Astrocyte (in vitro differentiated cells and primary cell): ENCODE results near the gene C5orf63. TPM values are rescaled to one million over a fixed set of nuclear protein-coding genes. Genes with fewer than 3 reads are reported as not detected.

Source experiments
- DNase-seq: peaks from one replicate; pipeline ENCODE4 v3.0.0-alpha.2; 2010; ENCODE audit warnings: low read depth
- FAIRE-seq: peaks from 2 replicates; lab custom pipeline; 2011; peaks lifted over from hg19 to GRCh38; lab: Jason Lieb, UNC
- H2AFZ ChIP-seq: 2 replicates; pipeline ENCODE4 v1.6.0; 2012; ENCODE audit warnings: low read depth, low read length, inconsistent platforms
- H3K27ac ChIP-seq: 2 replicates; pipeline ENCODE4 v1.5.1; 2011; ENCODE audit warnings: low read depth, low read length, inconsistent platforms
- H3K27me3 ChIP-seq: 2 replicates; pipeline ENCODE4 v1.6.0; 2011; ENCODE audit warnings: low read length, inconsistent platforms; ENCODE audit not compliant: insufficient read depth
- H3K36me3 ChIP-seq: 2 replicates; pipeline ENCODE4 v1.5.1; 2011; ENCODE audit warnings: low read length, inconsistent platforms; ENCODE audit not compliant: insufficient read depth
- H3K4me1 ChIP-seq: 2 replicates; pipeline ENCODE4 v1.5.1; 2011; ENCODE audit warnings: low read length, inconsistent platforms; ENCODE audit not compliant: insufficient read depth
- H3K4me2 ChIP-seq: 2 replicates; pipeline ENCODE4 v1.6.0; 2012; ENCODE audit warnings: low read length, inconsistent platforms
- H3K4me3 ChIP-seq: 2 replicates; pipeline ENCODE4 v1.5.1; 2011; ENCODE audit warnings: low read depth, mild to moderate bottlenecking, low read length, inconsistent platforms; ENCODE audit not compliant: insufficient read depth
- H3K79me2 ChIP-seq: 2 replicates; pipeline ENCODE4 v1.6.0; 2012; ENCODE audit warnings: mild to moderate bottlenecking, low read length, inconsistent platforms; ENCODE audit not compliant: insufficient read depth
- H3K9ac ChIP-seq: 2 replicates; pipeline ENCODE4 v1.6.0; 2012; ENCODE audit warnings: mild to moderate bottlenecking, low read length, inconsistent platforms
- H3K9me3 ChIP-seq: 2 replicates; pipeline ENCODE4 v1.5.1; 2012; ENCODE audit warnings: low read depth, mild to moderate bottlenecking, low read length, inconsistent platforms; ENCODE audit not compliant: insufficient read depth
- H4K20me1 ChIP-seq: 2 replicates; pipeline ENCODE4 v1.6.0; 2012; ENCODE audit warnings: low read length, inconsistent platforms; ENCODE audit not compliant: insufficient read depth
- H3K27ac Mint-ChIP-seq: one replicate; pipeline ENCODE4 v1.8.0; 2021; ENCODE audit warnings: mild to moderate bottlenecking, mixed read lengths; ENCODE audit not compliant: unreplicated experiment
- H3K27me3 Mint-ChIP-seq: one replicate; pipeline ENCODE4 v1.8.0; 2021; ENCODE audit warnings: low read depth, mixed read lengths; ENCODE audit not compliant: unreplicated experiment
- H3K36me3 Mint-ChIP-seq: one replicate; pipeline ENCODE4 v1.8.0; 2021; ENCODE audit warnings: low read depth, mixed read lengths; ENCODE audit not compliant: unreplicated experiment
- H3K4me1 Mint-ChIP-seq: one replicate; pipeline ENCODE4 v1.8.0; 2021; ENCODE audit warnings: low read depth, mixed read lengths; ENCODE audit not compliant: unreplicated experiment
- H3K4me3 Mint-ChIP-seq: one replicate; pipeline ENCODE4 v1.8.0; 2021; ENCODE audit warnings: mild to moderate bottlenecking, moderate library complexity, mixed read lengths; ENCODE audit not compliant: unreplicated experiment
- H3K9me3 Mint-ChIP-seq: one replicate; pipeline ENCODE4 v1.8.0; 2021; ENCODE audit warnings: mild to moderate bottlenecking, mixed read lengths; ENCODE audit not compliant: unreplicated experiment
- CTCF ChIP-seq: IDR thresholded peaks from 2 replicates; pipeline ENCODE4 v1.5.1; 2011; ENCODE audit warnings: low read depth, mild to moderate bottlenecking, inconsistent platforms, low read length, moderate library complexity; ENCODE audit not compliant: insufficient read depth
- EZH2 ChIP-seq: IDR thresholded peaks from 2 replicates; pipeline ENCODE4 v1.6.1; 2012; ENCODE audit warnings: mild to moderate bottlenecking, low read length, inconsistent platforms; ENCODE audit not compliant: insufficient read depth
- total RNA-seq: library from RNA; stranded (reverse); gene quantifications from 2 replicates; pipeline ENCODE4 v1.2.1, GENCODE V29; 2021

The C5orf63 gene
- total RNA-seq, 1 donor from 2014 or later = 0.36 TPM

GRCh38 chr5:127031863-127032232 lies 41.5 kb downstream of the C5orf63 start:
- Mint-ChIP-seq H3K27me3 (peaks cover 25% of the 10 kb centered on the region), H3K27ac (no peak overlapping the region), H3K4me1 (peaks cover 10% of the 10 kb centered on the region), H3K9me3 (peaks cover 2% of the 10 kb centered on the region), H3K36me3 (no peaks in the 10 kb centered on the region), H3K4me3 (peak overlapping the region; percentile 90)
- no peak for FAIRE-seq
- Histone ChIP-seq H3K9me3 (no peaks in the 10 kb centered on the region), H4K20me1 (peaks cover 4% of the 10 kb centered on the region), H3K27me3 (no peaks in the 10 kb centered on the region), H3K9ac (no peak overlapping the region), H3K4me1 (no peaks in the 10 kb centered on the region), H3K36me3 (no peaks in the 10 kb centered on the region), H2AFZ (peak overlapping the region; percentile 31), H3K79me2 (no peaks in the 10 kb centered on the region), H3K27ac (no peak overlapping the region), H3K4me3 (no peak overlapping the region), H3K4me2 (no peak overlapping the region)
- no peak for TF ChIP-seq CTCF
- no peak for TF ChIP-seq EZH2
- no peak for DNase-seq

- no peaks in the 10 kb centered on the region for H3K79me2 ChIP-seq
- no peaks in the 10 kb centered on the region for H3K27me3 ChIP-seq
- H3K9me3 Mint-ChIP-seq = peaks cover 2% of the 10 kb centered on the region
- H3K9ac ChIP-seq = peak overlapping the region; percentile 87
- H3K4me3 Mint-ChIP-seq = peak overlapping the region; percentile 90
- no peaks in the 10 kb centered on the region for H3K36me3 Mint-ChIP-seq
- TF ChIP-seq CTCF = no peak
- no peak for TF ChIP-seq EZH2
- H4K20me1 ChIP-seq = peaks cover 4% of the 10 kb centered on the region
- peak overlapping the region; percentile 36 for H3K27ac ChIP-seq
- H3K4me2 ChIP-seq = peak overlapping the region; percentile 88
- no peaks in the 10 kb centered on the region for H3K4me1 ChIP-seq
- H3K9me3 ChIP-seq = no peaks in the 10 kb centered on the region
- H3K27ac Mint-ChIP-seq = no peak overlapping the region
- DNase-seq = no peak
- peaks cover 24% of the 10 kb centered on the region for H3K27me3 Mint-ChIP-seq
- peak overlapping the region; percentile 80 for H2AFZ ChIP-seq
- H3K4me3 ChIP-seq = peak overlapping the region; percentile 84
- H3K4me1 Mint-ChIP-seq = peaks cover 11% of the 10 kb centered on the region
- H3K36me3 ChIP-seq = no peaks in the 10 kb centered on the region
- FAIRE-seq = no peak
Observed at GRCh38 chr5:127031147-127031862, 42.0 kb downstream of the C5orf63 start.
